Endothelial cell of umbilical vein (primary cell): Measurements from ENCODE around the gene DOCK4. TPM values are rescaled to one million over a fixed set of nuclear protein-coding genes. Genes with fewer than 3 reads are reported as not detected.
A peak's percentile ranks its signal among the peaks of the same experiment; 100 is the strongest.

ENCODE experiments used
- Bru-seq: library from RNA; stranded (reverse); fragments of 400-500 nt; gene quantifications from one replicate; lab custom pipeline; 2021; lab: Mats Ljungman, UMichigan
- BruChase-seq, 2 experiments: library from RNA; stranded (reverse); fragments of 400-500 nt; gene quantifications; one replicate each; lab custom pipeline; 2021; lab: Mats Ljungman, UMichigan
- BruUV-seq: library from RNA; stranded (reverse); fragments of 400-500 nt; replicated peaks from 2 replicates; lab custom pipeline; 2021; lab: Mats Ljungman, UMichigan
- CTCF ChIA-PET: fragments of 300-600, 350-600 bp; sonication (Branson Sonifier 250); formaldehyde crosslinking; loops from one replicate; lab custom pipeline; 2021; ENCODE audit warnings: antibody characterized with exemption, inconsistent platforms; lab: Charles Lee
- POLR2A ChIA-PET: fragments of 300-600, 350-600 bp; sonication (Branson Sonifier 250); formaldehyde crosslinking; loops from one replicate; lab custom pipeline; 2021; ENCODE audit warnings: antibody characterized with exemption, inconsistent platforms; lab: Charles Lee
- DNase-seq: peaks from one replicate; pipeline ENCODE4 v3.0.0-alpha.2; 2011; ENCODE audit warnings: low read depth, low spot score
- FAIRE-seq: peaks from 2 replicates; lab custom pipeline; 2011; peaks lifted over from hg19 to GRCh38; lab: Jason Lieb, UNC
- H2AFZ ChIP-seq: 2 replicates; pipeline ENCODE4 v1.6.0; 2012; ENCODE audit warnings: low read depth, low read length, control low read depth, inconsistent platforms
- H3K27ac ChIP-seq: 2 replicates; pipeline ENCODE4 v1.5.1; 2011; ENCODE audit warnings: low read depth, mild to moderate bottlenecking, control low read depth, low read length, moderate library complexity; ENCODE audit not compliant: insufficient read depth
- H3K27me3 ChIP-seq, 2 experiments: 2 replicates each; pipeline versions ENCODE4 v1.6.0 to v1.6.1; 2011; ENCODE audit warnings: low read length in 2 of 2, mixed read lengths in 1 of 2; ENCODE audit not compliant: control insufficient read depth in 2 of 2, insufficient read depth in 2 of 2
- H3K36me3 ChIP-seq, 2 experiments: 2 replicates in 1 of 2; 3 replicates in 1 of 2; pipeline ENCODE4 v1.5.1; 2011; ENCODE audit warnings: low read length in 2 of 2, mild to moderate bottlenecking in 1 of 2, moderate library complexity in 1 of 2; ENCODE audit not compliant: control insufficient read depth in 2 of 2, insufficient read depth in 2 of 2; ENCODE audit errors: extremely low read depth in 1 of 2
- H3K4me1 ChIP-seq: 3 replicates; pipeline ENCODE4 v1.5.1; 2011; ENCODE audit warnings: mild to moderate bottlenecking, low read length; ENCODE audit not compliant: control insufficient read depth, insufficient read depth; ENCODE audit errors: extremely low read depth
- H3K4me2 ChIP-seq: 2 replicates; pipeline ENCODE4 v1.6.1; 2011; ENCODE audit warnings: low read length, control low read depth, mixed read lengths; ENCODE audit not compliant: insufficient read depth
- H3K4me3 ChIP-seq, 3 experiments: fragments of 200-600 bp in 1 of 3; sonication (generic), shearing (Covaris generic) in 1 of 3; replicated peaks in 1 of 3; 2 replicates each; pipeline ENCODE4 v1.5.1; 2011 to 2016; ENCODE audit warnings: control low read depth in 3 of 3, low read length in 3 of 3, mild to moderate bottlenecking in 2 of 3, inconsistent platforms in 1 of 3, low read depth in 1 of 3, moderate library complexity in 1 of 3; ENCODE audit not compliant: insufficient read depth in 1 of 3
- H3K79me2 ChIP-seq: 2 replicates; pipeline ENCODE4 v1.6.0; 2012; ENCODE audit warnings: low read length, inconsistent platforms; ENCODE audit not compliant: control insufficient read depth, insufficient read depth
- H3K9ac ChIP-seq: replicated peaks from 2 replicates; pipeline ENCODE3; 2011; ENCODE audit warnings: low read length, control low read depth; ENCODE audit not compliant: insufficient read depth; ENCODE audit errors: extremely low read depth
- H3K9me1 ChIP-seq: replicated peaks from 3 replicates; pipeline ENCODE4 v1.6.0; 2011; ENCODE audit warnings: mild to moderate bottlenecking, low read length; ENCODE audit not compliant: control insufficient read depth, insufficient read depth; ENCODE audit errors: extremely low read depth
- H3K9me3 ChIP-seq: replicated peaks from 2 replicates; pipeline ENCODE4 v1.5.1; 2012; ENCODE audit warnings: low read length, inconsistent platforms; ENCODE audit not compliant: control insufficient read depth, insufficient read depth
- H4K20me1 ChIP-seq: replicated peaks from 2 replicates; pipeline ENCODE3; 2011; ENCODE audit warnings: mild to moderate bottlenecking, low read length; ENCODE audit not compliant: control insufficient read depth, insufficient read depth; ENCODE audit errors: extremely low read depth
- EZH2 ChIP-seq: IDR thresholded peaks from 2 replicates; pipeline ENCODE4 v1.6.1; 2012; ENCODE audit warnings: borderline replicate concordance, low read depth, mild to moderate bottlenecking, moderate library complexity, low read length, inconsistent platforms; ENCODE audit not compliant: severe bottlenecking
- FOS ChIP-seq: IDR thresholded peaks from 2 replicates; pipeline ENCODE4 v1.6.1; 2011; ENCODE audit warnings: mild to moderate bottlenecking, low read length, moderate library complexity, borderline replicate concordance; ENCODE audit not compliant: insufficient read depth
- GATA2 ChIP-seq: IDR thresholded peaks from 2 replicates; pipeline ENCODE4 v1.7.0; 2011; ENCODE audit warnings: low read depth, mild to moderate bottlenecking, moderate library complexity, mixed read lengths, low read length; ENCODE audit not compliant: insufficient read length, insufficient read depth
- JUN ChIP-seq: IDR thresholded peaks from 2 replicates; pipeline ENCODE4 v1.6.1; 2011; ENCODE audit warnings: borderline replicate concordance, low read depth; ENCODE audit not compliant: insufficient read length, insufficient read depth
- MAX ChIP-seq: IDR thresholded peaks from 2 replicates; pipeline ENCODE4 v1.6.1; 2011; ENCODE audit not compliant: insufficient read depth, insufficient read length
- POLR2A ChIP-seq: IDR thresholded peaks from 2 replicates; pipeline ENCODE4 v1.6.1; 2012; ENCODE audit warnings: low read depth, mild to moderate bottlenecking, control low read depth, low read length
- POLR2AphosphoS5 ChIP-seq: IDR thresholded peaks from 2 replicates; pipeline ENCODE4 v1.6.1; 2012; ENCODE audit warnings: low read depth, mild to moderate bottlenecking, control low read depth, low read length, moderate library complexity; ENCODE audit not compliant: insufficient read depth
- dilution Hi-C: fragments of 300-500 bp; cut with MboI; formaldehyde crosslinking; loops from one replicate; pipeline ENCODE4 v1.15.0; 2019; ENCODE audit warnings: low sequenced_read_pairs; ENCODE audit not compliant: extremely low pct_ligation_motif_present
- intact Hi-C: fragments of 100-400 bp; cut with micrococcal nuclease; formaldehyde crosslinking; loops from one replicate; pipeline ENCODE4 v1.10.0; 2022
- long read RNA-seq: library from polyadenylated mRNA; stranded (forward); transcript quantifications from one replicate; pipeline ENCODE4 v2.0.0, GENCODE V29; 2021
- polyA minus RNA-seq, 3 experiments: library from RNA; depleted of rRNA, polyadenylated mRNA; stranded (reverse); fragments of >200 nt; gene quantifications; 1 replicate in 1 of 3; 2 replicates in 2 of 3; pipeline ENCODE4 v1.2.3, GENCODE V29; 2011
- polyA plus RNA-seq, 4 experiments: library from polyadenylated mRNA; depleted of rRNA in 3 of 4; stranded (reverse) in 3 of 4; unstranded in 1 of 4; fragments of >200 nt; gene quantifications; 2 replicates each; pipeline versions ENCODE4 v1.2.1 to v1.2.3, GENCODE V29; 2011 to 2012; ENCODE audit warnings: missing spikeins in 1 of 4
- total RNA-seq: library from RNA; stranded (reverse); gene quantifications from 2 replicates; pipeline ENCODE4 v1.2.3, GENCODE V29; 2021

Gene DOCK4
- total RNA-seq (164 TPM in 2 replicates), polyA plus RNA-seq (37.5 and 47.4 TPM in 2 replicates), polyA minus RNA-seq (246 and 289 TPM in 2 replicates), Bru-seq, nascent RNA (percentile 99 among the genes with signal in this experiment), BruChase-seq, experiment 1, labeled RNA remaining after a 6-hour chase (percentile 93 among the genes with signal in this experiment), BruChase-seq, experiment 2, labeled RNA remaining after a 2-hour chase (percentile 97 among the genes with signal in this experiment)
- polyA plus RNA-seq (2011; cell fraction: cytosol; rRNA removed), result 37.7 and 38.6 TPM in 2 replicates
- polyA plus RNA-seq (2011; cell fraction: nucleus; rRNA removed), result 168 and 178 TPM in 2 replicates
- 69.2 and 79.1 TPM in 2 replicates for polyA plus RNA-seq (2012)
- 1.7 TPM for polyA minus RNA-seq (2011; cell fraction: cytosol; rRNA and poly(A)+ RNA removed)
- 603 and 865 TPM in 2 replicates for polyA minus RNA-seq (2011; cell fraction: nucleus; rRNA and poly(A)+ RNA removed)
- long read RNA-seq, partial matches to known transcripts, result 33 of 60 reads
- long read RNA-seq, other reads (novel, unspliced or antisense), result 27 of 60 reads

GRCh38 chr7:112206238-112206990, at the start of gene DOCK4, which contains the start of gene ZNF277:
TSS of gene DOCK4 (minus strand) at chr7:112206399. CDS start at chr7:112206138, 261 bp downstream.
TSS of gene ZNF277 (plus strand) at chr7:112206695. CDS start at chr7:112206717, 22 bp downstream.
- Histone ChIP-seq H3K4me2 (peak within 1 kb of the TSS; percentile 98), H3K9ac (peak within 1 kb of the TSS; percentile 96), H3K79me2 (peaks cover 78% of the 10 kb centered on the region), H3K36me3 (no peaks in the 10 kb centered on the region), H2AFZ (peak within 1 kb of the TSS; percentile 81), H3K9me3 (no peaks in the 10 kb centered on the region), H3K27ac (peak within 1 kb of the TSS; percentile 83), H3K4me3 (peak within 1 kb of the TSS; percentile 90 to 98 (median 93)), H4K20me1 (peaks cover 4% of the 10 kb centered on the region), H3K27me3 (no peaks in the 10 kb centered on the region), H3K4me1 (peaks cover 23% of the 10 kb centered on the region), H3K9me1 (no peaks in the 10 kb centered on the region)
- DNase-seq (peak; percentile 99), FAIRE-seq (peak; percentile 98)
- TF ChIP-seq MAX (peak; percentile 1), POLR2A (peak; percentile 93), JUN (no peak), GATA2 (no peak), FOS (peak; percentile 7), EZH2 (no peak), POLR2AphosphoS5 (peak; percentile 93)
- BruUV-seq, result no TSS peak
- dilution Hi-C loops (no loop called here), intact Hi-C loops (loop anchor here (1.0 to 10.0 kb wide), 10 partner anchors 44 to 372 kb away; partner anchors contain the start of gene IFRD1)
- CTCF ChIA-PET, result interaction anchor here (0.7 to 3.9 kb wide), 10 partner anchors 12 to 210 kb away, joined by 3 to 12 read pairs (median 3); no protein-coding TSS in a partner anchor
- POLR2A ChIA-PET, result interaction anchor here (0.8 to 3.4 kb wide), 6 partner anchors 14 to 244 kb away, joined by 3 to 14 read pairs (median 4); partner anchors contain the start of gene IFRD1
